K562 (cell line): ENCODE measurements around the gene SMARCC1. TPM values are rescaled to one million over a fixed set of nuclear protein-coding genes. Genes with fewer than 3 reads are reported as not detected.

Experiments
- ATF6 ChIP-seq: sonication (generic); formaldehyde crosslinking; IDR thresholded peaks from 2 replicates; pipeline ENCODE4 v1.4.0; 2020; ENCODE audit warnings: mild to moderate bottlenecking, missing genetic modification reagents
- ELK3 ChIP-seq: fragments of 450-650 bp; formaldehyde crosslinking; IDR thresholded peaks from 2 replicates; pipeline ENCODE4 v1.4.0; 2020; ENCODE audit warnings: mild to moderate bottlenecking
- ETV6 ChIP-seq, 3 experiments: fragments of 150-350 bp in 1 of 3; sonication (generic) in 1 of 3; formaldehyde crosslinking in 1 of 3; IDR thresholded peaks; 2 replicates each; pipeline versions ENCODE4 v1.6.1 to v1.8.0; 2014 to 2022; ENCODE audit warnings: borderline replicate concordance in 2 of 3, low read depth in 2 of 3, antibody characterized with exemption in 1 of 3, low read length in 1 of 3, mild to moderate bottlenecking in 1 of 3, missing genetic modification reagents in 1 of 3
- FOXA1 ChIP-seq: fragments of 450-650 bp; IDR thresholded peaks from 2 replicates; pipeline ENCODE4 v1.6.1; 2016; ENCODE audit warnings: mild to moderate bottlenecking, borderline replicate concordance
- FOXK2 ChIP-seq, 2 experiments: fragments of 450-650 bp; IDR thresholded peaks in 1 of 2; conservative IDR thresholded peaks in 1 of 2; 2 replicates each; pipeline ENCODE4 v1.6.1; 2016; ENCODE audit warnings: low read depth in 2 of 2, mild to moderate bottlenecking in 1 of 2
- FOXP1 ChIP-seq: sonication (generic); formaldehyde crosslinking; IDR thresholded peaks from 2 replicates; pipeline ENCODE4 v1.8.0; 2022; ENCODE audit warnings: mild to moderate bottlenecking, missing genetic modification reagents
- ILF3 ChIP-seq: fragments of 450-650 bp; IDR thresholded peaks from 2 replicates; pipeline ENCODE4 v1.6.1; 2018; ENCODE audit warnings: antibody characterized with exemption, mild to moderate bottlenecking, moderate library complexity, borderline replicate concordance
- KDM1A ChIP-seq, 2 experiments: fragments of 450-650 bp; IDR thresholded peaks; 2 replicates each; pipeline ENCODE4 v1.6.1; 2016; ENCODE audit warnings: mild to moderate bottlenecking in 2 of 2
- KLF16 ChIP-seq: IDR thresholded peaks from 2 replicates; pipeline ENCODE4 v1.6.1; 2016; ENCODE audit warnings: antibody characterized with exemption
- MEIS2 ChIP-seq: fragments of 450-650 bp; IDR thresholded peaks from 2 replicates; pipeline ENCODE4 v1.6.1; 2014; ENCODE audit warnings: mild to moderate bottlenecking; ENCODE audit not compliant: partially characterized antibody
- NBN ChIP-seq: fragments of 450-650 bp; IDR thresholded peaks from 2 replicates; pipeline ENCODE4 v1.6.1; 2016; ENCODE audit warnings: low read depth, mild to moderate bottlenecking
- NR2C1 ChIP-seq, 2 experiments: fragments of 450-650 bp; IDR thresholded peaks; 2 replicates each; pipeline ENCODE4 v1.6.1; 2017; ENCODE audit warnings: mild to moderate bottlenecking in 2 of 2, antibody characterized with exemption in 1 of 2, inconsistent platforms in 1 of 2, missing compliant biosample characterization in 1 of 2, missing genetic modification characterization in 1 of 2
- PHF8 ChIP-seq: fragments of 200-600 bp; sonication (generic); IDR thresholded peaks from 2 replicates; pipeline ENCODE4 v1.6.1; 2012; ENCODE audit warnings: mixed run types, mild to moderate bottlenecking, inconsistent platforms, low read length, moderate library complexity, borderline replicate concordance
- PRDM10 ChIP-seq: fragments of 450-650 bp; IDR thresholded peaks from 2 replicates; pipeline ENCODE4 v1.6.1; 2018; ENCODE audit not compliant: partially characterized antibody
- RBBP5 ChIP-seq: fragments of 200-600 bp; sonication (generic); IDR thresholded peaks from 2 replicates; pipeline ENCODE4 v1.6.1; 2012; ENCODE audit warnings: borderline replicate concordance, mild to moderate bottlenecking, low read length, control low read depth, inconsistent platforms; ENCODE audit not compliant: insufficient read depth, poor library complexity, severe bottlenecking
- RCOR1 ChIP-seq, 2 experiments: IDR thresholded peaks; 2 replicates each; pipeline ENCODE4 v1.6.1; 2012; ENCODE audit warnings: low read depth in 2 of 2, low read length in 2 of 2, borderline replicate concordance in 1 of 2, improper control_type of control experiment in 1 of 2
- ZEB2 ChIP-seq: fragments of 450-650 bp; IDR thresholded peaks from 2 replicates; pipeline ENCODE4 v1.6.1; 2016
- ZNF586 ChIP-seq: fragments of 450-650 bp; formaldehyde crosslinking; conservative IDR thresholded peaks from 2 replicates; pipeline ENCODE4 v1.4.0; 2020; ENCODE audit warnings: mild to moderate bottlenecking, moderate library complexity
- ZZZ3 ChIP-seq: fragments of 450-650 bp; IDR thresholded peaks from 2 replicates; pipeline ENCODE4 v1.6.1; 2016; ENCODE audit warnings: antibody characterized with exemption, mild to moderate bottlenecking, moderate library complexity
- polyA plus RNA-seq, 8 experiments: library from polyadenylated mRNA; depleted of rRNA in 4 of 8; stranded (reverse) in 5 of 8; unstranded in 3 of 8; fragments of >200 nt; fragmentation: Nextera tagmentation in 2 of 8; fragmentation: Illumina TruSeq in 1 of 8; extraction: Ambion mirVana in 2 of 8; extraction: Trizol in 1 of 8; gene quantifications; 2 replicates each; pipeline versions ENCODE4 v1.2.1 to v1.2.3, GENCODE V29; 2011 to 2014; ENCODE audit warnings: inconsistent platforms in 1 of 8, missing spikeins in 1 of 8
- total RNA-seq, 7 experiments: library from RNA; depleted of rRNA in 6 of 7; stranded (reverse); fragments of >200 nt in 6 of 7; fragmentation: Illumina TruSeq in 2 of 7; extraction: Trizol in 2 of 7; gene quantifications; 2 replicates each; pipeline versions ENCODE4 v1.2.1 to v1.2.3, GENCODE V29; 2011 to 2021; ENCODE audit warnings: low replicate concordance in 1 of 7

The SMARCC1 gene
- total and polyA plus RNA-seq, 9 of the 15 experiments (the other 6 are each of a cell fraction or from before 2014, with no cell fraction given) = 20.7 to 199 (median 66.0) TPM

- TF ChIP-seq PRDM10 (peak; percentile 3), PHF8 (peak; percentile 89; the same call in 1 of the 2 replicates), ELK3 (CRISPR knock-in tag) (no peak), ILF3 (peak; percentile 92; the same call in 1 of the 2 replicates), NR2C1 (IDR thresholded peaks at IDR 0.05) (no peak), NR2C1 (tag; IDR thresholded peaks at IDR 0.05) (no peak), ZZZ3 (no peak), ZNF586 (CRISPR knock-in tag) (no peak), ATF6 (CRISPR knock-in tag) (no peak), NBN (0 out of 2 replicates have a peak, but pooled peaks have one; percentile 2), RCOR1 (IDR thresholded peaks at IDR 0.05; ENCODE audit: borderline replicate concordance in 1 of 2, low read depth in 2 of 2, low read length in 2 of 2) (no peak; a peak in 1 of 4 replicates), FOXK2 (conservative IDR thresholded peaks at IDR 0.05 in 1 of 2, IDR thresholded peaks at IDR 0.05 in 1 of 2; ENCODE audit: low read depth in 2 of 2) (peak in 1 of 2 experiments; percentile 54; a peak in 1 of 4 replicates), ZEB2 (no peak), MEIS2 (peak; percentile 44), ETV6 (IDR thresholded peaks at IDR 0.05; ENCODE audit: borderline replicate concordance in 1 of 2, low read depth in 2 of 2, low read length in 1 of 2) (no peak), ETV6 (CRISPR knock-in tag; IDR thresholded peaks at IDR 0.05; ENCODE audit: borderline replicate concordance) (no peak), FOXP1 (peak; percentile 80; the same call in 1 of the 2 replicates), KDM1A (IDR thresholded peaks at IDR 0.05) (no peak), FOXA1 (no peak), KLF16 (no peak), RBBP5 (peak; percentile 95)
Measured at GRCh38 chr3:47802734-47803479, 21.2 kb upstream of the SMARCC1 start, which contains the start of gene DHX30 (continued).
